Activated B cell treated with CpG ODN at 0.5 μM for 24 hours (primary cell): ENCODE measurements around the gene SMR3A. TPM values are rescaled to one million over a fixed set of nuclear protein-coding genes. Genes with fewer than 3 reads are reported as not detected.

Experiments used
- ATAC-seq: fragments of 200-7000 bp; cut with Tn5 transposase; one replicate; pipeline ENCODE4 v1.10.0; 2021; ENCODE audit warnings: low read depth, mild to moderate bottlenecking, moderate library complexity
- CTCF ChIA-PET: fragments of 350-600 bp; sonication (Branson Sonifier 250); formaldehyde crosslinking; loops from one replicate; lab custom pipeline; 2021; ENCODE audit warnings: antibody characterized with exemption; lab: Charles Lee
- POLR2A ChIA-PET: fragments of 350-600 bp; sonication (Branson Sonifier 250); formaldehyde crosslinking; loops from one replicate; lab custom pipeline; 2021; ENCODE audit warnings: antibody characterized with exemption; lab: Charles Lee
- DNase-seq: peaks from one replicate; pipeline ENCODE4 v3.0.0; 2022
- H3K27ac Mint-ChIP-seq: one replicate; pipeline ENCODE4 v1.8.0; 2020; ENCODE audit warnings: mixed read lengths
- H3K27me3 Mint-ChIP-seq: one replicate; pipeline ENCODE4 v1.8.0; 2021; ENCODE audit warnings: mixed read lengths
- H3K36me3 Mint-ChIP-seq: one replicate; pipeline ENCODE4 v1.8.0; 2021; ENCODE audit warnings: low read depth, mixed read lengths
- H3K4me1 Mint-ChIP-seq: one replicate; pipeline ENCODE4 v1.8.0; 2021; ENCODE audit warnings: mixed read lengths
- H3K4me3 Mint-ChIP-seq: one replicate; pipeline ENCODE4 v1.8.0; 2020; ENCODE audit warnings: mild to moderate bottlenecking, mixed read lengths
- H3K9me3 Mint-ChIP-seq: one replicate; pipeline ENCODE4 v1.8.0; 2020; ENCODE audit warnings: mixed read lengths
- CTCF ChIP-seq: fragments of 200-600 bp; IDR thresholded peaks from one replicate; pipeline ENCODE4 v1.8.0; 2022; ENCODE audit warnings: antibody characterized with exemption, mild to moderate bottlenecking
- intact Hi-C: fragments of 100-400 bp; cut with micrococcal nuclease; formaldehyde crosslinking; loops from one replicate; pipeline ENCODE4 v1.15.1; 2024
- total RNA-seq: library from RNA; stranded (reverse); gene quantifications from 2 replicates; pipeline ENCODE4 v1.2.3, GENCODE V29; 2022

Gene SMR3A
- total RNA-seq, 1 donor from 2014 or later, result not detected

GRCh38 chr4:70365479-70365878, 4.9 kb downstream of the SMR3A start:
- no peaks in the 10 kb centered on the region for H3K4me1 Mint-ChIP-seq
- CTCF ChIA-PET, result no interaction called here

GRCh38 chr4:70367813-70368212, 7.3 kb downstream of the SMR3A start:
- Mint-ChIP-seq H3K9me3 (no peaks in the 10 kb centered on the region), H3K4me1 (no peaks in the 10 kb centered on the region), H3K36me3 (no peaks in the 10 kb centered on the region), H3K4me3 (no peak overlapping the region), H3K27ac (no peak overlapping the region), H3K27me3 (no peaks in the 10 kb centered on the region)
- intact Hi-C loops, result no loop called here
- CTCF ChIA-PET, result interaction anchor here (0.7 kb wide), 1 partner anchor 816 kb away, joined by 3 read pairs; no protein-coding TSS in a partner anchor
- no peak for TF ChIP-seq CTCF
- no peak for ATAC-seq
- DNase-seq, result no peak
- POLR2A ChIA-PET, result no interaction called here

More at GRCh38 chr4:70365479-70365878, 4.9 kb downstream of the SMR3A start:
- DNase-seq, result no peak
- Mint-ChIP-seq H3K27me3 (no peaks in the 10 kb centered on the region), H3K27ac (no peak overlapping the region), H3K36me3 (no peaks in the 10 kb centered on the region), H3K4me3 (no peak overlapping the region), H3K9me3 (no peaks in the 10 kb centered on the region)
- no peak for TF ChIP-seq CTCF
- ATAC-seq, result no peak
- POLR2A ChIA-PET, result no interaction called here
- intact Hi-C loops, result no loop called here

- Mint-ChIP-seq H3K27ac (no peak overlapping the region), H3K27me3 (no peaks in the 10 kb centered on the region), H3K36me3 (no peaks in the 10 kb centered on the region), H3K4me3 (no peak overlapping the region), H3K9me3 (peaks cover 5% of the 10 kb centered on the region), H3K4me1 (no peaks in the 10 kb centered on the region)
- CTCF ChIA-PET, result no interaction called here
- intact Hi-C loops, result no loop called here
- TF ChIP-seq CTCF, result no peak
- DNase-seq (no peak), ATAC-seq (no peak)
- POLR2A ChIA-PET, result no interaction called here
Observed at GRCh38 chr4:70371987-70372386, 11.4 kb downstream of the SMR3A start.

DNA sequence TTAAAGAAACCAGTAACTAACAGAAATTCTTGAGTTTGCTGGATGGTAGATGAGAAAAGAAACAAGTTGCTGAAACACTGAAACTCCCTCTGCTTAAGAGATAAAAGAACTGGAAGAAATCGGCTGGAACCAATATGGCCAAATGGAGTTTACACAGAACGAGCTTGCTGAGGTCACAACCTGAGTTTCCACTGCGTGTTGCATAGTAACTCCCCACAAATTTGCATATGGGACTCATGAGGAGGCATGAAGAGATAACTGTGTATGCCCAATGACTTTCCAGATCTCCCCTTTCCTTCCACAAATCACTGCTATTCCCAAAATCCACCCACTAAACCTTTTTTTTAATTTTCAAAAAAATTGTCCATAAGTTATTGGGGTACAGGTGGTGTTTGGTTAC, 12.2 kb downstream of the SMR3A start:
- ChIA-PET CTCF (no interaction called here), POLR2A (no interaction called here)
- intact Hi-C loops, result no loop called here
- no peaks in the 10 kb centered on the region for H3K36me3 Mint-ChIP-seq
- DNase-seq (no peak), ATAC-seq (no peak)
- peaks cover 5% of the 10 kb centered on the region for H3K9me3 Mint-ChIP-seq
- H3K4me3 Mint-ChIP-seq, result no peak overlapping the region
- H3K4me1 Mint-ChIP-seq, result no peaks in the 10 kb centered on the region
- no peak overlapping the region for H3K27ac Mint-ChIP-seq
- H3K27me3 Mint-ChIP-seq, result no peaks in the 10 kb centered on the region
- TF ChIP-seq CTCF, result no peak

- H3K27ac Mint-ChIP-seq, result no peak overlapping the region
- ATAC-seq (no peak), DNase-seq (no peak)
- no peak for TF ChIP-seq CTCF
- no peaks in the 10 kb centered on the region for H3K36me3 Mint-ChIP-seq
- intact Hi-C loops, result no loop called here
- H3K4me3 Mint-ChIP-seq, result no peak overlapping the region
- ChIA-PET CTCF (no interaction called here), POLR2A (no interaction called here)
- H3K9me3 Mint-ChIP-seq, result no peaks in the 10 kb centered on the region
- H3K27me3 Mint-ChIP-seq, result no peaks in the 10 kb centered on the region
- H3K4me1 Mint-ChIP-seq, result no peaks in the 10 kb centered on the region
Observed at GRCh38 chr4:70380578-70380977, 20.0 kb downstream of the SMR3A start.
